HCEC 1CT (cell line): ENCODE results near the gene RNF25.
A peak's percentile ranks its signal among the peaks of the same experiment; 100 is the strongest.

Experiments
- DNase-seq: peaks from one replicate; pipeline ENCODE4 v3.0.0-alpha.2; 2017

RNF25 gene

GRCh38 chr2:218671654-218672566, at the start of gene RNF25, which contains the start of gene STK36:
Gene RNF25 (minus strand): TSS chr2:218672002. CDS start chr2:218671970, 32 bp downstream.
Gene STK36 (plus strand): TSS chr2:218672086. CDS start chr2:218672830, 744 bp downstream.
- peak; percentile 89 for DNase-seq

GRCh38 chr2:218721488-218721887, 49.7 kb upstream of the RNF25 start:
- no peak for DNase-seq

GRCh38 chr2:218720048-218721041, 48.5 kb upstream of the RNF25 start:
- no peak for DNase-seq

GRCh38 chr2:218719457-218719856, 47.7 kb upstream of the RNF25 start:
- DNase-seq: no peak

GRCh38 chr2:218718058-218718457, 46.3 kb upstream of the RNF25 start:
- no peak for DNase-seq

GRCh38 chr2:218717262-218717661, 45.5 kb upstream of the RNF25 start:
- DNase-seq: no peak

- peak; percentile 66 for DNase-seq
These were observed 44.3 kb upstream of the RNF25 start for GRCh38 chr2:218716070-218716469.

- no peak for DNase-seq
These were observed 42.1 kb upstream of the RNF25 start for GRCh38 chr2:218713922-218714321.

- DNase-seq: peak; percentile 24
These were observed 39.7 kb upstream of the RNF25 start for GRCh38 chr2:218711550-218711929.

- peak; percentile 94 for DNase-seq
These were observed 39.1 kb upstream of the RNF25 start, which contains the start of gene TTLL4 for GRCh38 chr2:218710687-218711549. Gene TTLL4 (plus strand): TSS chr2:218710835. CDS start chr2:218737677, 26,842 bp downstream.

GRCh38 chr2:218710334-218710686, 38.5 kb upstream of the RNF25 start:
- DNase-seq: no peak

- no peak for DNase-seq
These were observed 38.1 kb upstream of the RNF25 start for GRCh38 chr2:218709908-218710307.

- no peak for DNase-seq
These were observed 36.3 kb upstream of the RNF25 start for GRCh38 chr2:218708086-218708485.

- DNase-seq: no peak
These were observed 31.5 kb upstream of the RNF25 start for GRCh38 chr2:218703341-218703740.

- DNase-seq: no peak
These were observed 30.0 kb upstream of the RNF25 start for GRCh38 chr2:218701806-218702205.

GRCh38 chr2:218698885-218699284, 27.1 kb upstream of the RNF25 start:
- DNase-seq: no peak

GRCh38 chr2:218694405-218695145, 22.8 kb upstream of the RNF25 start:
- no peak for DNase-seq

- DNase-seq: peak; percentile 58
These were observed 19.4 kb upstream of the RNF25 start for GRCh38 chr2:218691234-218691633.

- peak; percentile 80 for DNase-seq
These were observed 15.7 kb upstream of the RNF25 start for GRCh38 chr2:218687400-218688060.

GRCh38 chr2:218680061-218680460, 8.3 kb upstream of the RNF25 start:
- no peak for DNase-seq

GRCh38 chr2:218679119-218679518, 7.3 kb upstream of the RNF25 start:
- DNase-seq: peak; percentile 51
